Stomach (tissue), 9 donors: ENCODE data around the gene PDCD2L. TPM values are rescaled to one million over a fixed set of nuclear protein-coding genes. Genes with fewer than 3 reads are reported as not detected.
"Not testable (repeated sequence)": the region's sequence is repeated elsewhere in the genome, so short reads cannot be mapped to it uniquely, and the experiment has no call there.

Experiments
- DNase-seq, 2 donors: peaks; one replicate each; pipeline versions ENCODE4 v3.0.0 to v3.0.0-alpha.2; 2013 to 2019
- H3K27ac ChIP-seq, 5 donors: fragments of 200-600 bp in 4 of 5; sonication (generic) in 4 of 5; one replicate each; pipeline ENCODE4 v1.5.1; 2013 to 2019; ENCODE audit warnings: mild to moderate bottlenecking in 1 of 5, moderate library complexity in 1 of 5
- H3K27me3 ChIP-seq, 3 donors: fragments of 200-600 bp; sonication (generic); one replicate each; pipeline ENCODE4 v1.5.1; 2017 to 2019; ENCODE audit warnings: mixed run types in 1 of 3
- H3K36me3 ChIP-seq, 4 donors: fragments of 200-600 bp; sonication (generic); 1 replicate in 3 of 4; 2 replicates in 1 of 4; pipeline ENCODE4 v1.5.1; 2016 to 2019
- H3K4me1 ChIP-seq, 4 donors: fragments of 200-600 bp; sonication (generic); one replicate each; pipeline ENCODE4 v1.5.1; 2016 to 2019
- H3K4me3 ChIP-seq, 4 donors: fragments of 200-600 bp; sonication (generic) in 3 of 4; one replicate each; pipeline ENCODE4 v1.5.1; 2016 to 2019; ENCODE audit warnings: mild to moderate bottlenecking in 1 of 4
- H3K9me3 ChIP-seq, 4 donors: fragments of 200-600 bp; sonication (generic); one replicate each; pipeline ENCODE4 v1.5.1; 2016 to 2019
- EP300 ChIP-seq: sonication (generic); formaldehyde crosslinking; IDR thresholded peaks from one replicate; pipeline ENCODE4 v1.6.1; 2017; ENCODE audit warnings: antibody characterized with exemption
- POLR2A ChIP-seq, 4 donors: fragments of 450-650 bp; IDR thresholded peaks; one replicate each; pipeline ENCODE4 v1.6.1; 2016; ENCODE audit warnings: antibody characterized with exemption in 4 of 4, control low read depth in 2 of 4, mild to moderate bottlenecking in 1 of 4, moderate library complexity in 1 of 4
- POLR2AphosphoS5 ChIP-seq, 3 donors: sonication (generic); formaldehyde crosslinking; IDR thresholded peaks; one replicate each; pipeline ENCODE4 v1.6.1; 2016; ENCODE audit warnings: antibody characterized with exemption in 3 of 3
- WGBS, 5 donors: extraction: QIAGEN DNeasy Blood & Tissue Kit in 3 of 5; methylation state at CpG; one replicate each; pipeline versions ENCODE4 v1.1.5 to v1.1.7; 2013 to 2018; 5-methylcytosine and 5-hydroxymethylcytosine counted together
- intact Hi-C: fragments of 100-400 bp; cut with DNase I; formaldehyde crosslinking; loops from one replicate; pipeline ENCODE4 v1.15.1; 2023; ENCODE audit warnings: low total_unique reads
- polyA plus RNA-seq, 3 donors: library from polyadenylated mRNA; stranded (reverse); fragments of 200-250 nt; gene quantifications; one replicate each; pipeline ENCODE4 v1.2.3, GENCODE V29; 2013
- total RNA-seq, 5 donors: library from RNA; depleted of rRNA; stranded (reverse); fragments of >200 nt; gene quantifications; one replicate each; pipeline versions ENCODE4 v1.1.0 to v1.2.3, GENCODE V29; 2014 to 2016
- TF ChIP-seq, protein P1 (sequence below), 7 experiments: fragments of 450-650 bp in 4 of 7; fragments of 200-600 bp in 3 of 7; sonication (generic) in 3 of 7; IDR thresholded peaks; one replicate each; pipeline ENCODE4 v1.5.1; 2016 to 2019; ENCODE audit warnings: antibody characterized with exemption in 7 of 7, control low read depth in 2 of 7, mild to moderate bottlenecking in 1 of 7
- donor health status: healthy with polysubstance abuse.
- donor health status: Bipolar disorder and iron deficiency.
- donor health status: healthy.

Gene PDCD2L
- total and polyA plus RNA-seq, 8 donors, result 4.6 to 33.5 (median 10.6) TPM

DNA sequence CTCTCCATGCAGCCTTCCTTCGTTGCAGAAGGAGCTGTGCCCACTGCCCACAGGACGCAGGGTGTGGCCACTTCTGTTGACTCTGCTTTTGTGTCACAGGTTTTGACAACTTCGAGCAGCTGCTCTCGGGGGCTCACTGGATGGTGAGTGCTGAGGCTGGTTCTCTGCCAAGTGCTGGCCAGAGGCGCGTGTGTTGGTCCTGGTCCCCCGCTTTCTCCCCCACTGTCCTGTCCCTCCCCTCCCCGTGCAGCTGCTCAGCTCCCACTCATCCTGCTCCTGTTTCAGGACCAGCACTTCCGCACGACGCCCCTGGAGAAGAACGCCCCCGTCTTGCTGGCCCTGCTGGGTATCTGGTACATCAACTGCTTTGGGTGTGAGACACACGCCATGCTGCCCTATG lies 10.6 kb upstream of the PDCD2L start:
- peak in 1 of 2 donors; percentile 15 for DNase-seq
- intact Hi-C loops, result no loop called here
- Histone ChIP-seq H3K27me3 (no peaks in the 10 kb centered on the region), H3K4me3 (no peak overlapping the region), H3K4me1 (no peaks in the 10 kb centered on the region), H3K9me3 (no peaks in the 10 kb centered on the region), H3K27ac (no peak overlapping the region), H3K36me3 (peaks cover 68 to 100% (median 100%) of the 10 kb centered on the region in 4 donors)
- 66 to 78% (median 73%) methylated on average over 12 to 14 of the region's 14 CpGs for WGBS, 5 donors
- TF ChIP-seq, protein P1, sequence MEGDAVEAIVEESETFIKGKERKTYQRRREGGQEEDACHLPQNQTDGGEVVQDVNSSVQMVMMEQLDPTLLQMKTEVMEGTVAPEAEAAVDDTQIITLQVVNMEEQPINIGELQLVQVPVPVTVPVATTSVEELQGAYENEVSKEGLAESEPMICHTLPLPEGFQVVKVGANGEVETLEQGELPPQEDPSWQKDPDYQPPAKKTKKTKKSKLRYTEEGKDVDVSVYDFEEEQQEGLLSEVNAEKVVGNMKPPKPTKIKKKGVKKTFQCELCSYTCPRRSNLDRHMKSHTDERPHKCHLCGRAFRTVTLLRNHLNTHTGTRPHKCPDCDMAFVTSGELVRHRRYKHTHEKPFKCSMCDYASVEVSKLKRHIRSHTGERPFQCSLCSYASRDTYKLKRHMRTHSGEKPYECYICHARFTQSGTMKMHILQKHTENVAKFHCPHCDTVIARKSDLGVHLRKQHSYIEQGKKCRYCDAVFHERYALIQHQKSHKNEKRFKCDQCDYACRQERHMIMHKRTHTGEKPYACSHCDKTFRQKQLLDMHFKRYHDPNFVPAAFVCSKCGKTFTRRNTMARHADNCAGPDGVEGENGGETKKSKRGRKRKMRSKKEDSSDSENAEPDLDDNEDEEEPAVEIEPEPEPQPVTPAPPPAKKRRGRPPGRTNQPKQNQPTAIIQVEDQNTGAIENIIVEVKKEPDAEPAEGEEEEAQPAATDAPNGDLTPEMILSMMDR (IDR thresholded peaks at IDR 0.05), result no peak
- TF ChIP-seq POLR2A (IDR thresholded peaks at IDR 0.05) (no peak), POLR2AphosphoS5 (IDR thresholded peaks at IDR 0.05) (no peak)

DNA sequence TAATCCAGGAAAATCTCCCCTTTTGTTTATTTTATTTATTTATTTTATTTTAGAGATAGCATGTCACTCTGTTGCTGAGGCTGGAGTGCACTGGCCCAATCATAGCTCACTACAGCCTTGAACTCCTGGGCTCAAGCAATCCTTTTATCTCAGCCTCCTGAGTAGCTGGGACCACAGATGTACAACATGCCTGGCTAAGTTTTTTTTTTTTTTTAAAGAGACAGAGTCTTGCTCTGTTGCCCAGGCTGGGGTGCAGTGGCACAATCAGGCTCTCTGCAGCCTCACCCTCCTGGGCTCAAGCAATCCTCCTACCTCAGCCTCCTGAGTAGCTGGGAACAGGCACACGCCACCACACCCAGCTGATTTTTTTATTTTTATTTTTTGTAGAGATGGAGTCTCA lies 6.3 kb upstream of the PDCD2L start:
- DNase-seq, result no peak
- no peak overlapping the region for H3K27ac ChIP-seq
- peaks cover 60 to 88% (median 86%) of the 10 kb centered on the region in 4 donors for H3K36me3 ChIP-seq
- intact Hi-C loops, result no loop called here
- WGBS, 5 donors, result 89 to 96% (median 93%) methylated on average over 1 of the region's 1 CpG
- H3K9me3 ChIP-seq, result no peaks in the 10 kb centered on the region
- H3K27me3 ChIP-seq, result no peaks in the 10 kb centered on the region
- H3K4me3 ChIP-seq, result no peak overlapping the region
- H3K4me1 ChIP-seq, result peaks cover 0 to 12% (median 3%) of the 10 kb centered on the region in 4 donors
- TF ChIP-seq EP300 (no peak), POLR2AphosphoS5 (IDR thresholded peaks at IDR 0.05) (no peak), POLR2A (IDR thresholded peaks at IDR 0.05) (no peak)
- TF ChIP-seq, protein P1 (IDR thresholded peaks at IDR 0.05), result no peak

DNA sequence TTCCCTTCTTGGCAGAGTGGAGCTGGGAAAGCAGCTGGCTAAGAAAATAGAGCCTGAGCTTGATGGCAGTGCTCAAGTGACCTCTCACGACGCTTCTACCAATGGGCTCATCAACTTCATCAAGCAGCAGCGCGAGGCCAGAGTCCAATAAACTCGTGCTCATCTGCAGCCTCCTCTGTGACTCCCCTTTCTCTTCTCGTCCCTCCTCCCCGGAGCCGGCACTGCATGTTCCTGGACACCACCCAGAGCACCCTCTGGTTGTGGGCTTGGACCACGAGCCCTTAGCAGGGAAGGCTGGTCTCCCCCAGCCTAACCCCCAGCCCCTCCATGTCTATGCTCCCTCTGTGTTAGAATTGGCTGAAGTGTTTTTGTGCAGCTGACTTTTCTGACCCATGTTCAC lies 4.3 kb upstream of the PDCD2L start:
- DNase-seq, result no peak
- Histone ChIP-seq H3K36me3 (peaks cover 43 to 67% (median 65%) of the 10 kb centered on the region in 4 donors), H3K9me3 (no peaks in the 10 kb centered on the region), H3K27ac (no peak overlapping the region), H3K4me1 (peaks cover 0 to 29% (median 11%) of the 10 kb centered on the region in 4 donors), H3K4me3 (no peak overlapping the region), H3K27me3 (no peaks in the 10 kb centered on the region)
- WGBS, 5 donors, result 84 to 92% (median 88%) methylated on average over 9 of the region's 9 CpGs
- TF ChIP-seq POLR2A (IDR thresholded peaks at IDR 0.05) (no peak), EP300 (no peak), POLR2AphosphoS5 (IDR thresholded peaks at IDR 0.05) (no peak)
- TF ChIP-seq, protein P1 (IDR thresholded peaks at IDR 0.05), result no peak
- intact Hi-C loops, result no loop called here

DNA sequence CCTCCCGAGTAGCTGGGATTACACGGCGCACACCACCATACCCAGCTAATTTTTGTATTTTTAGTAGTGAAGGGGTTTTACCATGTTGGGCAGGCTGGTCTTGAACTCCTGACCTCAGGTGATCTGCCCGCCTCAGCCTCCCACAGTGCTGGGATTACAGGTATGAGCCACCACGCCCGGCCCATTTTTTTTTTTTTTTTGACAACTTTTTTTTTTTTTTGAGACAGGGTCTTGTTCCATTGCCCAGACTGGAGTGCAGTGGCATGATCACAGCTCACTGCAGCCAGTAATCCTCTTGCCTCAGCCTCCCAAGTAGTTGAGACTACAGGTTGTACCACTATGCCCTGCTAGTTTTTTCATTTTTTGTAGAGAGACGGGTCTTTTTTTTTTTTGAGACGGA lies 3.4 kb upstream of the PDCD2L start:
- 92 to 95% (median 94%) methylated on average over 7 to 8 of the region's 8 CpGs for WGBS, 5 donors
- H3K36me3 ChIP-seq, result peaks cover 35 to 58% (median 56%) of the 10 kb centered on the region in 4 donors
- H3K4me3 ChIP-seq, H3K27ac ChIP-seq, intact Hi-C loops, DNase-seq, H3K27me3 ChIP-seq, H3K9me3 ChIP-seq: not testable (repeated sequence)
- peaks cover 5 to 38% (median 18%) of the 10 kb centered on the region in 4 donors for H3K4me1 ChIP-seq

DNA sequence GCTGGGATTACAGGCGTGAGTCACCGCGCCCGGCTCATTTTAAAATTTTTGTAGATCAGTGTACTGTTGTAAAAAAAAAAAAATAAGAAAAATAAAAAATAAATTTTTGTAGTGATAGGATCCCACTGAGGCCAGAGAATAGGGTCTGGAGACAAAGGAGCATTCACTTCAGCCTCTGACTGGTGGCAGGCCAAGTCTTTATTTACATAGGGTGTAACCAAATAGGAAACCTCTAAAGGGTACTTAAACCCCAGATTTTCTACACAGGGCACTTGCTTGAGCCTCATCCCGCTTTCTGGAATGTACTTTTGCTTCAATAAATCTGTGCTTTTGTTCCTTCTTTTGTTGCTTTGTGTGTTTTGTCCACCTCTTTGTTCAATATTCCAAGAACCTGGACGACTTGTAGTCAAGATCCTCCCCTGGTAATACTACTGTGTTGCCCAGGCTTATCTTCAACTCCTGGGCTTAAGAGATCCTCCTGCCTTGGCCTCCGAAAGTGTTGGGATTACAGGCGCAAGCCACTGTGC lies 2.1 kb upstream of the PDCD2L start:
- H3K27ac ChIP-seq, result peak overlapping the region in 2 of 5 donors; percentile 50
- 40 to 63% (median 51%) methylated on average over 8 of the region's 8 CpGs for WGBS, 5 donors

More for the DNA sequence above, 2.1 kb upstream of the PDCD2L start:
- Histone ChIP-seq H3K36me3 (peaks cover 22 to 45% (median 43%) of the 10 kb centered on the region in 4 donors), H3K27me3 (no peaks in the 10 kb centered on the region), H3K4me1 (peaks cover 5 to 42% (median 23%) of the 10 kb centered on the region in 4 donors), H3K4me3 (no peak overlapping the region), H3K9me3 (no peaks in the 10 kb centered on the region)
- TF ChIP-seq EP300 (no peak), POLR2AphosphoS5 (IDR thresholded peaks at IDR 0.05) (no peak)
- TF ChIP-seq, protein P1 (IDR thresholded peaks at IDR 0.05), result no peak
- intact Hi-C loops, result no loop called here
- peak; percentile 32 to 35 for DNase-seq
